Vagina (tissue), 2 donors: ENCODE measurements around the gene OR6V1.

ENCODE experiments used
- CTCF ChIP-seq, 3 experiments: fragments of 450-650 bp in 2 of 3; fragments of 200-600 bp in 1 of 3; sonication (generic) in 1 of 3; IDR thresholded peaks; one replicate each; pipeline ENCODE4 v1.5.1; 2017 to 2019; ENCODE audit warnings: antibody characterized with exemption in 3 of 3, mild to moderate bottlenecking in 2 of 3, moderate library complexity in 2 of 3
- POLR2AphosphoS5 ChIP-seq, 2 donors: sonication (generic); formaldehyde crosslinking; IDR thresholded peaks; one replicate each; pipeline ENCODE4 v1.9.0; 2017; ENCODE audit warnings: antibody characterized with exemption in 2 of 2, mild to moderate bottlenecking in 2 of 2, low read depth in 1 of 2; ENCODE audit not compliant: insufficient read depth in 1 of 2

- no peak for TF ChIP-seq CTCF (IDR thresholded peaks at IDR 0.05)
- TF ChIP-seq POLR2AphosphoS5 (IDR thresholded peaks at IDR 0.05; ENCODE audit: insufficient read depth in 1 of 2, low read depth in 1 of 2): no peak
These were observed 4.8 kb upstream of the OR6V1 start for GRCh38 chr7:143047326-143047725.
